ENCODE data around the gene CCER1.

DNA sequence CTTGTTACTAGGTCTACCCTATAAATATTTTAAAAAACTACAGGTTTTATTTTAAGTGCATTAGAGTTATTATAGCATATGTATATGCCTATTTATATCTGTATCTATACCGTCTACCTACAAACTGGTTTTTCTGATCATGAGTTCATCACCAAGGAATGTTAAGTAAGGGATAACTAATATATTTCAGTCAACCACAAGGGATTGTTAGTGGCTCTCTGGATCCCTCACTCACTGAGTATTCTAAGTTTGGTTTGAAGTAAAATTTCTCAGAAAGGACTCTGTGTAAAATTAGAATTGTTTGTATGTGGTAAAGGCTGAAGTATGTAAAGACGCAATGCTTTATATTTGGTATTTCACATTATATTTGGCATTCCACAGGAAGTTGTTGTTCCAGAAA is 45.0 kb upstream of the CCER1 start:
- TF ChIP-seq, protein P1, sequence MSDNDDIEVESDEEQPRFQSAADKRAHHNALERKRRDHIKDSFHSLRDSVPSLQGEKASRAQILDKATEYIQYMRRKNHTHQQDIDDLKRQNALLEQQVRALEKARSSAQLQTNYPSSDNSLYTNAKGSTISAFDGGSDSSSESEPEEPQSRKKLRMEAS (IDR thresholded peaks at IDR 0.05; ENCODE audit: low read depth): no peak
- TF ChIP-seq EP300 (IDR thresholded peaks at IDR 0.05; ENCODE audit: borderline replicate concordance in 1 of 2, low read depth in 1 of 2, low read length in 1 of 2) (no peak), FOXM1 (IDR thresholded peaks at IDR 0.05; ENCODE audit: low read depth) (no peak), TEAD4 (IDR thresholded peaks at IDR 0.05; ENCODE audit: borderline replicate concordance, insufficient read depth) (no peak), RXRA (IDR thresholded peaks at IDR 0.05; ENCODE audit: borderline replicate concordance, low read depth) (no peak), TAF1 (IDR thresholded peaks at IDR 0.05; ENCODE audit: borderline replicate concordance, low read depth, low read length) (no peak), RCOR1 (IDR thresholded peaks at IDR 0.05; ENCODE audit: low read length) (no peak), FOSL2 (IDR thresholded peaks at IDR 0.05; ENCODE audit: borderline replicate concordance, low read depth) (no peak), EZH2phosphoT487 (IDR thresholded peaks at IDR 0.05; ENCODE audit: borderline replicate concordance, low read depth) (no peak), POLR2AphosphoS5 (IDR thresholded peaks at IDR 0.05; ENCODE audit: low read depth, low read length) (no peak)
- TF ChIP-seq, protein P2, sequence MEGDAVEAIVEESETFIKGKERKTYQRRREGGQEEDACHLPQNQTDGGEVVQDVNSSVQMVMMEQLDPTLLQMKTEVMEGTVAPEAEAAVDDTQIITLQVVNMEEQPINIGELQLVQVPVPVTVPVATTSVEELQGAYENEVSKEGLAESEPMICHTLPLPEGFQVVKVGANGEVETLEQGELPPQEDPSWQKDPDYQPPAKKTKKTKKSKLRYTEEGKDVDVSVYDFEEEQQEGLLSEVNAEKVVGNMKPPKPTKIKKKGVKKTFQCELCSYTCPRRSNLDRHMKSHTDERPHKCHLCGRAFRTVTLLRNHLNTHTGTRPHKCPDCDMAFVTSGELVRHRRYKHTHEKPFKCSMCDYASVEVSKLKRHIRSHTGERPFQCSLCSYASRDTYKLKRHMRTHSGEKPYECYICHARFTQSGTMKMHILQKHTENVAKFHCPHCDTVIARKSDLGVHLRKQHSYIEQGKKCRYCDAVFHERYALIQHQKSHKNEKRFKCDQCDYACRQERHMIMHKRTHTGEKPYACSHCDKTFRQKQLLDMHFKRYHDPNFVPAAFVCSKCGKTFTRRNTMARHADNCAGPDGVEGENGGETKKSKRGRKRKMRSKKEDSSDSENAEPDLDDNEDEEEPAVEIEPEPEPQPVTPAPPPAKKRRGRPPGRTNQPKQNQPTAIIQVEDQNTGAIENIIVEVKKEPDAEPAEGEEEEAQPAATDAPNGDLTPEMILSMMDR (IDR thresholded peaks at IDR 0.05): no peak
- TF ChIP-seq, protein P3, sequence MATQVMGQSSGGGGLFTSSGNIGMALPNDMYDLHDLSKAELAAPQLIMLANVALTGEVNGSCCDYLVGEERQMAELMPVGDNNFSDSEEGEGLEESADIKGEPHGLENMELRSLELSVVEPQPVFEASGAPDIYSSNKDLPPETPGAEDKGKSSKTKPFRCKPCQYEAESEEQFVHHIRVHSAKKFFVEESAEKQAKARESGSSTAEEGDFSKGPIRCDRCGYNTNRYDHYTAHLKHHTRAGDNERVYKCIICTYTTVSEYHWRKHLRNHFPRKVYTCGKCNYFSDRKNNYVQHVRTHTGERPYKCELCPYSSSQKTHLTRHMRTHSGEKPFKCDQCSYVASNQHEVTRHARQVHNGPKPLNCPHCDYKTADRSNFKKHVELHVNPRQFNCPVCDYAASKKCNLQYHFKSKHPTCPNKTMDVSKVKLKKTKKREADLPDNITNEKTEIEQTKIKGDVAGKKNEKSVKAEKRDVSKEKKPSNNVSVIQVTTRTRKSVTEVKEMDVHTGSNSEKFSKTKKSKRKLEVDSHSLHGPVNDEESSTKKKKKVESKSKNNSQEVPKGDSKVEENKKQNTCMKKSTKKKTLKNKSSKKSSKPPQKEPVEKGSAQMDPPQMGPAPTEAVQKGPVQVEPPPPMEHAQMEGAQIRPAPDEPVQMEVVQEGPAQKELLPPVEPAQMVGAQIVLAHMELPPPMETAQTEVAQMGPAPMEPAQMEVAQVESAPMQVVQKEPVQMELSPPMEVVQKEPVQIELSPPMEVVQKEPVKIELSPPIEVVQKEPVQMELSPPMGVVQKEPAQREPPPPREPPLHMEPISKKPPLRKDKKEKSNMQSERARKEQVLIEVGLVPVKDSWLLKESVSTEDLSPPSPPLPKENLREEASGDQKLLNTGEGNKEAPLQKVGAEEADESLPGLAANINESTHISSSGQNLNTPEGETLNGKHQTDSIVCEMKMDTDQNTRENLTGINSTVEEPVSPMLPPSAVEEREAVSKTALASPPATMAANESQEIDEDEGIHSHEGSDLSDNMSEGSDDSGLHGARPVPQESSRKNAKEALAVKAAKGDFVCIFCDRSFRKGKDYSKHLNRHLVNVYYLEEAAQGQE (IDR thresholded peaks at IDR 0.05; ENCODE audit: low read depth, low read length): no peak
- TF ChIP-seq, protein P4, sequence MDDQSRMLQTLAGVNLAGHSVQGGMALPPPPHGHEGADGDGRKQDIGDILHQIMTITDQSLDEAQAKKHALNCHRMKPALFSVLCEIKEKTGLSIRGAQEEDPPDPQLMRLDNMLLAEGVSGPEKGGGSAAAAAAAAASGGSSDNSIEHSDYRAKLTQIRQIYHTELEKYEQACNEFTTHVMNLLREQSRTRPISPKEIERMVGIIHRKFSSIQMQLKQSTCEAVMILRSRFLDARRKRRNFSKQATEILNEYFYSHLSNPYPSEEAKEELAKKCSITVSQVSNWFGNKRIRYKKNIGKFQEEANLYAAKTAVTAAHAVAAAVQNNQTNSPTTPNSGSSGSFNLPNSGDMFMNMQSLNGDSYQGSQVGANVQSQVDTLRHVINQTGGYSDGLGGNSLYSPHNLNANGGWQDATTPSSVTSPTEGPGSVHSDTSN (IDR thresholded peaks at IDR 0.05): no peak
- TF ChIP-seq, protein P5, sequence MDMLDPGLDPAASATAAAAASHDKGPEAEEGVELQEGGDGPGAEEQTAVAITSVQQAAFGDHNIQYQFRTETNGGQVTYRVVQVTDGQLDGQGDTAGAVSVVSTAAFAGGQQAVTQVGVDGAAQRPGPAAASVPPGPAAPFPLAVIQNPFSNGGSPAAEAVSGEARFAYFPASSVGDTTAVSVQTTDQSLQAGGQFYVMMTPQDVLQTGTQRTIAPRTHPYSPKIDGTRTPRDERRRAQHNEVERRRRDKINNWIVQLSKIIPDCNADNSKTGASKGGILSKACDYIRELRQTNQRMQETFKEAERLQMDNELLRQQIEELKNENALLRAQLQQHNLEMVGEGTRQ (IDR thresholded peaks at IDR 0.05; ENCODE audit: borderline replicate concordance, low read depth, low read length): no peak

Data from SK-N-SH (cell line).